NCI-H82 treated with DMSO at 0.1 percent for 48 hours (cell line): Measurements from ENCODE around the gene HK1.
"Not testable (repeated sequence)": the region's sequence is repeated elsewhere in the genome, so short reads cannot be mapped to it uniquely, and the experiment has no call there.

Experiments
- DNase-seq: peaks from one replicate; lab custom pipeline; 2025; ENCODE audit not compliant: unreplicated experiment; lab: John Stamatoyannopoulos, UW

The HK1 gene

DNA sequence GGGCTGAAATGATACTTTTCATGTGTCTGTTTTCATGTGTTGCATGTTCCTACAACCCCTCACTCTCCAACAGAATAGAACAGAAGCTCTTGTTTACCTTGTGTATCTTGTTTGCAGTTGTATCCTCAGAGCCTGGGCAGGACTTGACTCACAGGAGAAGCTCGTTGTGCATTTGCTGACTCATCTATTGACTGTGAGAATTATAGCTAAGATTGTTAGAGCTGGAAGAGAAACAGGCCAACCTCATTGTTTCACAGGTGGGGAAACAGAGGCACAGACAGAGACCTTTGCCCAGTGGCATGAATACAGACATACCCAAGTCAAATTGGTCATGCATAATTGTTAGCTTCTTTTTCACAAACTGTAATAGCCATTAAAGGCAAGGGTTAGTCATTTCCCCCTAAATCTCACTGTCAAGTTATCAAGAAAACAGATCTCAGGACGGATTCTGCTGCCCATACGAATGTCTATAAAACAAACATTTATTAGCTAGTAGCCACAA, 168.4 kb downstream of the HK1 start:
- DNase-seq: no peak

DNA sequence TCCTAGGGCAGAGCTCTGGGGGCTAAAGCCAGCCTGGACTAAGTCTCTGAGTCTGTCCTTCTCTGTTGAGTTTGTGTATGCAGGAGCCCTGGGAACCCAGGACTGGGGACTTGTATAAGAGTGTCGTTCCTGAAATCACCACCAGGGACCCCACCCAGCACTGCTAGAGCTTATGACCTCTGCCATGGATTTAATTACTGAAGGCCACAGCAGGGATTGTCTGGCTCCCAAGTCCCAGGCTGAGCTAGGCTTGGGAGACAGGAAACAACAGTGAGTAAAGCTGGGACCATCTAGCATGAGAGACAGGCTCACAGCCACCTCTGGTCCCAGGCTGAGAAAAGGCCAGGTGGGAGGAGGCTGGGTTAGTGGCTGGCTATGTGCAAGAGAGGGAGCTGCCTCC, 171.5 kb downstream of the HK1 start:
- peak; percentile 70 for DNase-seq

DNA sequence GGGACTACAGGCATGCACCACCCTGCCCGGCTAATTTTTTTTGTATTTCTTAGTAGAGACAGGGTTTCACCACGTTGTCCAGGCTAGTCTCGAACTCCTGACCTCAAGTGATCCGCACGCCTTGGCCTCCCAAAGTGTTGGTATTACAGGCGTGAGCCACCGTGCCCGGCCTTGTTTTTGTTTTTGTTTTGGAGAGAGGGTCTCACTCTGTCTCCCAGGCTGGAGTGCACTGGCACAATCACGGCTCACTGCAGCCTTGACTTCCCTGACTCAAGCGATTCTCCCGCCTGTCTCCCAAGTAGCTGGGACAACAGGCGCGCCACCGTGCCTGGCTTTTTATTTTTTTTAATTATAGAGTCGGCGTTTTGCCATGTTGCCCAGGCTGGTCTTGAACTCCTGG, 172.1 kb downstream of the HK1 start:
- not testable (repeated sequence) for DNase-seq

DNA sequence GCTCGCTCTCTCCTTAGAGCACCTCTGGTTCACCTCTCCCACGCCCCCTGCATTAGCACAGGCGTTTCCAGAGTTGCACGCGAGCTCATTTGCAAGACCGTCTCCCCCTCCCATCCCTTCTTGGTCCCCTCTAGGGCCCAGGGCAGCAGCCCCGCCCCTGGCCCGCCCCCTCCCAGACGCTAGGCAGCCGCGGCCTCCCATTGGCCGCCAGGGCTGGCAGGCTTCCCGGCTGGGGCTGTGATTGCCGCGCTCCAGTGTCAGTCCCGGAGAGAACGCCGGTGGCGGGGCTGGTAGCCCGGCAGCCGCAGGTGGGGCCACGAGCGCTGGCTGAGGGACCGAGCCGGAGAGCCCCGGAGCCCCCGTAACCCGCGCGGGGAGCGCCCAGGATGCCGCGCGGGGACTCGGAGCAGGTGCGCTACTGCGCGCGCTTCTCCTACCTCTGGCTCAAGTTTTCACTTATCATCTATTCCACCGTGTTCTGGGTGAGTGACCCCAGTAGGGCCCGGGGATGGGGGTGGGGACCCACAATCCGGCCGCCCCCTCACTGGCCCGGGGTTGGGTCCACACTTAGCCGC, 173.0 kb downstream of the HK1 start, which contains the start of gene TSPAN15:
TSS of gene TSPAN15 (plus strand) at position 257 of the 575 bp plus-strand sequence. CDS start at position 387, 130 bp downstream.
- peak; percentile 60 for DNase-seq
